WTC11 (cell line): ENCODE data around the gene ALK. TPM values are rescaled to one million over a fixed set of nuclear protein-coding genes. Genes with fewer than 3 reads are reported as not detected.

Experiments
- ATAC-seq: fragments of 200-7000 bp; cut with Tn5 transposase; 2 replicates; pipeline ENCODE4 v1.10.0; 2021; ENCODE audit warnings: mild to moderate bottlenecking, moderate library complexity
- CTCF ChIA-PET: fragments of 300-600 bp; sonication (Branson Sonifier 250); formaldehyde crosslinking; loops from one replicate; lab custom pipeline; 2021; ENCODE audit warnings: antibody characterized with exemption; lab: Charles Lee
- POLR2A ChIA-PET: fragments of 350-600 bp; sonication (Branson Sonifier 250); formaldehyde crosslinking; loops from one replicate; lab custom pipeline; 2021; ENCODE audit warnings: antibody characterized with exemption; lab: Charles Lee
- DNase-seq: peaks from one replicate; pipeline ENCODE4 v3.0.0; 2021; ENCODE audit warnings: low spot score
- H3K27ac Mint-ChIP-seq: 2 replicates; pipeline ENCODE4 v1.8.0; 2021; ENCODE audit warnings: mixed read lengths
- H3K27me3 Mint-ChIP-seq: 2 replicates; pipeline ENCODE4 v1.8.0; 2021; ENCODE audit warnings: low read depth, mild to moderate bottlenecking, moderate library complexity, mixed read lengths
- H3K36me3 Mint-ChIP-seq: 2 replicates; pipeline ENCODE4 v1.8.0; 2021; ENCODE audit warnings: mixed read lengths
- H3K4me1 Mint-ChIP-seq: 2 replicates; pipeline ENCODE4 v1.8.0; 2022; ENCODE audit warnings: mixed read lengths
- H3K4me3 Mint-ChIP-seq: 2 replicates; pipeline ENCODE4 v1.8.0; 2021; ENCODE audit warnings: mild to moderate bottlenecking, moderate library complexity, mixed read lengths
- H3K9me3 Mint-ChIP-seq: 2 replicates; pipeline ENCODE4 v1.8.0; 2021; ENCODE audit warnings: mixed read lengths
- ATF1 ChIP-seq: sonication (generic); formaldehyde crosslinking; IDR thresholded peaks from 2 replicates; pipeline ENCODE4 v1.8.1; 2023; ENCODE audit warnings: mild to moderate bottlenecking, moderate library complexity, missing genetic modification reagents
- ATF6 ChIP-seq: sonication (generic); formaldehyde crosslinking; IDR thresholded peaks from 2 replicates; pipeline ENCODE4 v1.8.1; 2023; ENCODE audit warnings: mild to moderate bottlenecking, missing genetic modification reagents
- ESRRA ChIP-seq: sonication (generic); formaldehyde crosslinking; IDR thresholded peaks from 2 replicates; pipeline ENCODE4 v1.8.1; 2022; ENCODE audit warnings: mild to moderate bottlenecking, missing genetic modification reagents, borderline replicate concordance
- FOXJ3 ChIP-seq: sonication (generic); formaldehyde crosslinking; IDR thresholded peaks from 2 replicates; pipeline ENCODE4 v1.9.0; 2021; ENCODE audit warnings: missing genetic modification reagents, mild to moderate bottlenecking, borderline replicate concordance
- FOXK1 ChIP-seq: sonication (generic); formaldehyde crosslinking; IDR thresholded peaks from 2 replicates; pipeline ENCODE4 v1.8.0; 2022; ENCODE audit warnings: mild to moderate bottlenecking, moderate library complexity, missing genetic modification reagents
- GABPB1 ChIP-seq: sonication (generic); formaldehyde crosslinking; IDR thresholded peaks from 2 replicates; pipeline ENCODE4 v1.8.1; 2023; ENCODE audit warnings: mild to moderate bottlenecking, missing genetic modification reagents
- GTF2I ChIP-seq: fragments of 250-450 bp; sonication (Bioruptor Pico); conservative IDR thresholded peaks from 2 replicates; pipeline ENCODE4 v1.4.0; 2021; ENCODE audit warnings: mild to moderate bottlenecking
- JAZF1 ChIP-seq: fragments of 250-450 bp; sonication (Bioruptor Pico); IDR thresholded peaks from 2 replicates; pipeline ENCODE4 v1.9.0; 2021; ENCODE audit warnings: moderate library complexity, mild to moderate bottlenecking, inconsistent platforms
- MLX ChIP-seq: sonication (generic); formaldehyde crosslinking; IDR thresholded peaks from 2 replicates; pipeline ENCODE4 v1.8.1; 2023; ENCODE audit warnings: mild to moderate bottlenecking, missing genetic modification reagents, moderate library complexity
- NFATC4 ChIP-seq: fragments of 250-450 bp; sonication (Bioruptor Pico); IDR thresholded peaks from 2 replicates; pipeline ENCODE4 v1.9.0; 2021; ENCODE audit warnings: mild to moderate bottlenecking
- NR1H2 ChIP-seq: sonication (generic); formaldehyde crosslinking; IDR thresholded peaks from 2 replicates; pipeline ENCODE4 v1.9.0; 2021; ENCODE audit warnings: mild to moderate bottlenecking, moderate library complexity, missing genetic modification reagents
- PREB ChIP-seq: sonication (generic); formaldehyde crosslinking; IDR thresholded peaks from 2 replicates; pipeline ENCODE4 v1.8.1; 2022; ENCODE audit warnings: mild to moderate bottlenecking, missing genetic modification reagents, moderate library complexity, borderline replicate concordance
- PRRX2 ChIP-seq: fragments of 250-450 bp; sonication (Bioruptor Pico); IDR thresholded peaks from 2 replicates; pipeline ENCODE4 v1.8.0; 2021; ENCODE audit warnings: mild to moderate bottlenecking
- RELA ChIP-seq: sonication (generic); formaldehyde crosslinking; IDR thresholded peaks from 2 replicates; pipeline ENCODE4 v1.8.1; 2022; ENCODE audit warnings: missing genetic modification reagents, mild to moderate bottlenecking, borderline replicate concordance
- SMAD3 ChIP-seq: sonication (generic); formaldehyde crosslinking; IDR thresholded peaks from 2 replicates; pipeline ENCODE4 v1.8.0; 2022; ENCODE audit warnings: missing genetic modification reagents, mild to moderate bottlenecking, borderline replicate concordance
- ZNF121 ChIP-seq: sonication (generic); formaldehyde crosslinking; IDR thresholded peaks from 2 replicates; pipeline ENCODE4 v1.8.0; 2023; ENCODE audit warnings: missing genetic modification reagents
- ZNF138 ChIP-seq: sonication (generic); formaldehyde crosslinking; conservative IDR thresholded peaks from 2 replicates; pipeline ENCODE4 v1.8.1; 2022; ENCODE audit warnings: mild to moderate bottlenecking, moderate library complexity, missing genetic modification reagents
- ZNF219 ChIP-seq: sonication (generic); formaldehyde crosslinking; IDR thresholded peaks from 2 replicates; pipeline ENCODE4 v1.8.0; 2023; ENCODE audit warnings: missing genetic modification reagents, mild to moderate bottlenecking, borderline replicate concordance
- ZNF396 ChIP-seq: fragments of 250-450 bp; sonication (Bioruptor Pico); IDR thresholded peaks from 2 replicates; pipeline ENCODE4 v1.8.0; 2021; ENCODE audit warnings: mild to moderate bottlenecking, moderate library complexity, borderline replicate concordance
- ZNF425 ChIP-seq: fragments of 250-450 bp; sonication (Bioruptor Pico); conservative IDR thresholded peaks from 2 replicates; pipeline ENCODE4 v1.9.0; 2021; ENCODE audit warnings: mild to moderate bottlenecking
- ZSCAN18 ChIP-seq: fragments of 250-450 bp; sonication (Bioruptor Pico); IDR thresholded peaks from 2 replicates; pipeline ENCODE4 v2.1.2; 2022; ENCODE audit warnings: mild to moderate bottlenecking, moderate library complexity
- total RNA-seq: library from RNA; stranded (reverse); gene quantifications from 3 replicates; pipeline ENCODE4 v1.2.3, GENCODE V29; 2021

The ALK gene
- total RNA-seq, 1 experiment from 2014 or later = not detected

GRCh38 chr2:29193111-29193510 lies 728.3 kb downstream of the ALK start:
- Mint-ChIP-seq H3K4me3 (no peak overlapping the region), H3K27ac (no peak overlapping the region), H3K4me1 (no peaks in the 10 kb centered on the region), H3K36me3 (peaks cover under 1% of the 10 kb centered on the region; the same call in 1 of the 2 replicates), H3K9me3 (peaks cover 1% of the 10 kb centered on the region), H3K27me3 (no peaks in the 10 kb centered on the region)
- TF ChIP-seq ZNF138 (CRISPR knock-in tag) = no peak
- no peak for TF ChIP-seq ATF6 (CRISPR knock-in tag)
- TF ChIP-seq FOXJ3 = no peak
- TF ChIP-seq PRRX2 (CRISPR knock-in tag) = no peak
- TF ChIP-seq JAZF1 (CRISPR knock-in tag) = no peak
- no peak for TF ChIP-seq ZSCAN18
- TF ChIP-seq PREB (CRISPR knock-in tag) = no peak
- no peak for TF ChIP-seq ATF1 (CRISPR knock-in tag)
- no peak for TF ChIP-seq ZNF121
- no peak for DNase-seq
- no peak for ATAC-seq
- POLR2A ChIA-PET = no interaction called here
- CTCF ChIA-PET = no interaction called here

- Mint-ChIP-seq H3K27ac (no peak overlapping the region), H3K27me3 (peaks cover 2% of the 10 kb centered on the region; the same call in 1 of the 2 replicates), H3K9me3 (peaks cover 7% of the 10 kb centered on the region), H3K36me3 (peaks cover 6% of the 10 kb centered on the region), H3K4me1 (no peaks in the 10 kb centered on the region), H3K4me3 (no peak overlapping the region)
- ChIA-PET POLR2A (no interaction called here), CTCF (no interaction called here)
- DNase-seq (no peak), ATAC-seq (no peak)
- TF ChIP-seq ZNF425 = no peak
- no peak for TF ChIP-seq SMAD3
- no peak for TF ChIP-seq FOXK1 (CRISPR knock-in tag)
- TF ChIP-seq ZNF396 (CRISPR knock-in tag) = no peak
- no peak for TF ChIP-seq GTF2I
- no peak for TF ChIP-seq ZNF219
- no peak for TF ChIP-seq GABPB1 (CRISPR knock-in tag)
- TF ChIP-seq NR1H2 (CRISPR knock-in tag) = no peak
Observed at GRCh38 chr2:29192526-29192925, 728.9 kb downstream of the ALK start.

- ATAC-seq (no peak), DNase-seq (no peak)
- Mint-ChIP-seq H3K27ac (no peak overlapping the region), H3K4me3 (no peak overlapping the region), H3K4me1 (no peaks in the 10 kb centered on the region), H3K36me3 (peaks cover 7% of the 10 kb centered on the region), H3K27me3 (peaks cover 2% of the 10 kb centered on the region; the same call in 1 of the 2 replicates), H3K9me3 (peaks cover 10% of the 10 kb centered on the region)
- CTCF ChIA-PET = no interaction called here
- POLR2A ChIA-PET = no interaction called here
- TF ChIP-seq ESRRA = no peak
- TF ChIP-seq RELA = no peak
- no peak for TF ChIP-seq NFATC4 (CRISPR knock-in tag)
- no peak for TF ChIP-seq MLX (CRISPR knock-in tag)
- TF ChIP-seq ATF6 (CRISPR knock-in tag) = no peak
Observed at GRCh38 chr2:29191817-29192216, 729.6 kb downstream of the ALK start.
